DMS114 treated with DMSO at 0.1 percent for 48 hours (cell line): ENCODE measurements around the gene PIEZO1.
A peak's percentile ranks its signal among the peaks of the same experiment; 100 is the strongest.

Source experiments
- DNase-seq: peaks from one replicate; lab custom pipeline; 2025; ENCODE audit not compliant: unreplicated experiment; lab: John Stamatoyannopoulos, UW

The PIEZO1 gene

GRCh38 chr16:88754109-88754911 lies 30.7 kb downstream of the PIEZO1 start:
- DNase-seq, result no peak

- no peak for DNase-seq
Observed at GRCh38 chr16:88753602-88754001, 31.4 kb downstream of the PIEZO1 start.

GRCh38 chr16:88753191-88753590 lies 31.8 kb downstream of the PIEZO1 start:
- DNase-seq, result no peak

- DNase-seq, result no peak
Observed at GRCh38 chr16:88752386-88753002, 32.5 kb downstream of the PIEZO1 start.

GRCh38 chr16:88750854-88751253 lies 34.2 kb downstream of the PIEZO1 start:
- DNase-seq, result no peak

GRCh38 chr16:88749358-88749757 lies 35.7 kb downstream of the PIEZO1 start:
- DNase-seq, result no peak

GRCh38 chr16:88748364-88748763 lies 36.7 kb downstream of the PIEZO1 start:
- DNase-seq, result no peak

GRCh38 chr16:88747588-88748301 lies 37.3 kb downstream of the PIEZO1 start:
- DNase-seq, result no peak

GRCh38 chr16:88746506-88746905 lies 38.5 kb downstream of the PIEZO1 start:
- DNase-seq, result no peak

GRCh38 chr16:88744577-88745521 lies 40.2 kb downstream of the PIEZO1 start:
- no peak for DNase-seq

GRCh38 chr16:88743693-88744576 lies 41.1 kb downstream of the PIEZO1 start:
- DNase-seq, result peak; percentile 32

GRCh38 chr16:88742896-88743605 lies 42.0 kb downstream of the PIEZO1 start:
- DNase-seq, result no peak

GRCh38 chr16:88741368-88741767 lies 43.7 kb downstream of the PIEZO1 start:
- no peak for DNase-seq

- DNase-seq, result no peak
Observed at GRCh38 chr16:88740727-88741055, 44.3 kb downstream of the PIEZO1 start.

GRCh38 chr16:88739977-88740726 lies 44.9 kb downstream of the PIEZO1 start:
- DNase-seq, result no peak

GRCh38 chr16:88739139-88739976 lies 45.7 kb downstream of the PIEZO1 start:
- no peak for DNase-seq

- no peak for DNase-seq
Observed at GRCh38 chr16:88738151-88739084, 46.6 kb downstream of the PIEZO1 start.
